Gastroesophageal sphincter (tissue), 4 donors: ENCODE data around the gene AKAP6. TPM values are rescaled to one million over a fixed set of nuclear protein-coding genes. Genes with fewer than 3 reads are reported as not detected.

Source experiments
- ATAC-seq: fragments of 150-250 bp; one replicate; pipeline ENCODE4 v1.9.1; 2016; ENCODE audit warnings: mild to moderate bottlenecking, moderate library complexity
- H3K27ac ChIP-seq, 4 donors: fragments of 200-600 bp; sonication (generic) in 3 of 4; 1 replicate in 3 of 4; 2 replicates in 1 of 4; pipeline ENCODE4 v1.5.1; 2016 to 2019
- H3K27me3 ChIP-seq: fragments of 200-600 bp; sonication (generic); one replicate; pipeline ENCODE4 v1.5.1; 2019
- H3K36me3 ChIP-seq, 2 donors: fragments of 200-600 bp; sonication (generic); one replicate each; pipeline ENCODE4 v1.5.1; 2019; ENCODE audit warnings: control low read depth in 1 of 2
- H3K4me1 ChIP-seq, 3 donors: fragments of 200-600 bp; sonication (generic); 1 replicate in 2 of 3; 2 replicates in 1 of 3; pipeline ENCODE4 v1.5.1; 2016 to 2019; ENCODE audit warnings: control low read depth in 2 of 3
- H3K4me3 ChIP-seq, 2 donors: fragments of 200-600 bp; sonication (generic); one replicate each; pipeline ENCODE4 v1.5.1; 2019; ENCODE audit warnings: mild to moderate bottlenecking in 1 of 2, moderate library complexity in 1 of 2
- H3K9me3 ChIP-seq, 3 donors: fragments of 200-600 bp; sonication (generic); one replicate each; pipeline ENCODE4 v1.5.1; 2017 to 2019; ENCODE audit warnings: control low read depth in 2 of 3
- CTCF ChIP-seq, 4 experiments: fragments of 200-600 bp in 2 of 4; fragments of 450-650 bp in 2 of 4; sonication (generic) in 1 of 4; IDR thresholded peaks; one replicate each; pipeline ENCODE4 v1.5.1; 2017 to 2019; ENCODE audit warnings: antibody characterized with exemption in 4 of 4, mild to moderate bottlenecking in 2 of 4, moderate library complexity in 2 of 4
- EP300 ChIP-seq: sonication (generic); formaldehyde crosslinking; IDR thresholded peaks from one replicate; pipeline ENCODE4 v1.6.1; 2017; ENCODE audit warnings: antibody characterized with exemption, mild to moderate bottlenecking
- POLR2A ChIP-seq, 2 donors: fragments of 450-650 bp; IDR thresholded peaks; one replicate each; pipeline ENCODE4 v1.6.1; 2017; ENCODE audit warnings: antibody characterized with exemption in 2 of 2, mild to moderate bottlenecking in 2 of 2, moderate library complexity in 1 of 2
- POLR2AphosphoS5 ChIP-seq: sonication (generic); formaldehyde crosslinking; IDR thresholded peaks from one replicate; pipeline ENCODE4 v1.6.1; 2017; ENCODE audit warnings: antibody characterized with exemption
- WGBS, 2 donors: methylation state at CpG; one replicate each; pipeline ENCODE4 v1.1.5; 2018; ENCODE audit warnings: low coverage in 1 of 2; 5-methylcytosine and 5-hydroxymethylcytosine counted together
- total RNA-seq, 4 donors: library from RNA; depleted of rRNA; stranded (reverse); fragments of >200 nt; gene quantifications; one replicate each; pipeline ENCODE4 v1.1.0, GENCODE V29; 2016

AKAP6 gene
- total RNA-seq, 4 donors from 2014 or later, result 33.1 to 65.4 (median 45.0) TPM

- 17 to 40% methylated on average over 1 of the region's 1 CpG for WGBS, 2 donors
- no peaks in the 10 kb centered on the region for H3K36me3 ChIP-seq
- no peak for TF ChIP-seq POLR2AphosphoS5
- TF ChIP-seq EP300, result no peak
- no peak for TF ChIP-seq CTCF (IDR thresholded peaks at IDR 0.05)
- TF ChIP-seq POLR2A (IDR thresholded peaks at IDR 0.05), result no peak
- no peak for ATAC-seq
- H3K27ac ChIP-seq, result no peak overlapping the region
- H3K9me3 ChIP-seq, result no peaks in the 10 kb centered on the region
- H3K27me3 ChIP-seq, result no peaks in the 10 kb centered on the region
- peaks cover 3 to 25% (median 4%) of the 10 kb centered on the region in 3 donors for H3K4me1 ChIP-seq
- H3K4me3 ChIP-seq, result no peak overlapping the region
Measured at GRCh38 chr14:32593290-32593942, 264.3 kb downstream of the AKAP6 start.

DNA sequence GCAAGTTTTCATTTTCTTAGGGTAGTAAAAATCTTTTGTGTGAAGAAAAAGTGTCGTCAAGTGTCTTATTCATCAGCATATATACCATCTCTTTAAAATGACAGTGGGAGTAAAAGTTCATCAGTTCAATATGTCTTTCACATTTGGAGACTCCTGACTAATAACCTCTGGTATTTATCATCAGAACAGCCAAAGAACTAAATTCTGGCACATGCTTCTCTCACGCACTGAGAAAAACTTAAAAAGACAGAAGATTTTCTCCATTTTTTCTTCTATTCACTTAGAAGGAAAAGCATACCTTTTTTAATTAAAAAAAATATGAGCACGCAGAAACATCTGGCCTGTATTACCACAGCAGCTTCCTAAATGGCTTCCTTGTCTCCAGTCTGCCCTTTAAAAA lies 265.7 kb downstream of the AKAP6 start:
- Histone ChIP-seq H3K9me3 (no peaks in the 10 kb centered on the region), H3K27ac (no peak overlapping the region), H3K4me1 (peaks cover 3 to 25% (median 4%) of the 10 kb centered on the region in 3 donors), H3K4me3 (no peak overlapping the region), H3K36me3 (no peaks in the 10 kb centered on the region), H3K27me3 (no peaks in the 10 kb centered on the region)
- 47 to 51% methylated on average over 3 of the region's 3 CpGs for WGBS, 2 donors
- TF ChIP-seq POLR2A (IDR thresholded peaks at IDR 0.05) (no peak), CTCF (IDR thresholded peaks at IDR 0.05) (no peak), POLR2AphosphoS5 (no peak), EP300 (no peak)
- ATAC-seq, result no peak

- Histone ChIP-seq H3K4me1 (peaks cover 3 to 27% (median 4%) of the 10 kb centered on the region in 3 donors), H3K27me3 (no peaks in the 10 kb centered on the region), H3K27ac (no peak overlapping the region), H3K9me3 (no peaks in the 10 kb centered on the region), H3K36me3 (no peaks in the 10 kb centered on the region), H3K4me3 (no peak overlapping the region)
- 93 to 96% methylated on average over 4 of the region's 4 CpGs for WGBS, 2 donors
- TF ChIP-seq CTCF (IDR thresholded peaks at IDR 0.05), result no peak
- no peak for TF ChIP-seq EP300
- no peak for TF ChIP-seq POLR2AphosphoS5
- no peak for TF ChIP-seq POLR2A (IDR thresholded peaks at IDR 0.05)
- ATAC-seq, result no peak
Measured at GRCh38 chr14:32595497-32595896, 266.4 kb downstream of the AKAP6 start.

DNA sequence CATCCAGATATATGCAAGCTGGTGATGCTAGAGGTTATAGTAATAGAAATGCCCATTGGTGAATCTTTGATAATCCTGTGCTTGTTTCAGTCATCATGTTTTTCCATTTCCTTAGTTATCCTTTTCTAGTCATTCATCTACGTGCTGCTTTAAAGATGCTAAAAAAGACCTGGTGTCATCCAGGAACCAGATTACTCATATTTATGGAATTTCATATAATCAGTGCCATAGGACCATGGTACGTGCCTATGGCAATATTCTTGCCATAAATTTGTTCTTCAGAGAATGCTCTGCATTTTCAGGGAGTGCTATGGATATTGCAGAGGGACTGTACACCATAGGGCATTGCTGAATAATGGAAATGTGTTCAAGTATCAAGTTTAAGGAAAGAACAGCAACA lies 267.3 kb downstream of the AKAP6 start:
- Histone ChIP-seq H3K9me3 (no peaks in the 10 kb centered on the region), H3K4me1 (peaks cover 3 to 35% (median 4%) of the 10 kb centered on the region in 3 donors), H3K27me3 (no peaks in the 10 kb centered on the region), H3K36me3 (peaks cover 0 to 3% of the 10 kb centered on the region in 2 donors), H3K4me3 (no peak overlapping the region), H3K27ac (no peak overlapping the region)
- TF ChIP-seq EP300, result no peak
- TF ChIP-seq CTCF (IDR thresholded peaks at IDR 0.05), result no peak
- no peak for TF ChIP-seq POLR2A (IDR thresholded peaks at IDR 0.05)
- no peak for TF ChIP-seq POLR2AphosphoS5
- 76% methylated on average over 2 of the region's 2 CpGs for WGBS, 2 donors
- ATAC-seq, result no peak

- no peaks in the 10 kb centered on the region for H3K27me3 ChIP-seq
- TF ChIP-seq CTCF (IDR thresholded peaks at IDR 0.05) (no peak), EP300 (no peak), POLR2AphosphoS5 (no peak), POLR2A (IDR thresholded peaks at IDR 0.05) (no peak)
- 90 to 92% methylated on average over 2 of the region's 2 CpGs for WGBS, 2 donors
- H3K36me3 ChIP-seq, result peaks cover 0 to 4% of the 10 kb centered on the region in 2 donors
- H3K9me3 ChIP-seq, result no peaks in the 10 kb centered on the region
- no peak overlapping the region for H3K27ac ChIP-seq
- no peak for ATAC-seq
- no peak overlapping the region for H3K4me3 ChIP-seq
- H3K4me1 ChIP-seq, result peaks cover 3 to 48% (median 4%) of the 10 kb centered on the region in 3 donors
Measured at GRCh38 chr14:32597771-32598170, 268.7 kb downstream of the AKAP6 start.
